GM18909 (cell line): ENCODE data around the gene TNPO2.

Experiments used
- ATAC-seq: cut with Tn5 transposase; IDR thresholded peaks from one replicate; pipeline ENCODE4 v1.9.1; 2021; ENCODE audit warnings: mild to moderate bottlenecking; ENCODE audit not compliant: unreplicated experiment, poor library complexity

The TNPO2 gene

GRCh38 chr19:12655546-12655945 lies 68.2 kb downstream of the TNPO2 start:
- ATAC-seq, result no peak

- ATAC-seq, result no peak
These were observed 71.5 kb downstream of the TNPO2 start for GRCh38 chr19:12652219-12652618.

- no peak for ATAC-seq
These were observed 73.8 kb downstream of the TNPO2 start for GRCh38 chr19:12649941-12650340.
